Duodenal mucosa (tissue), 2 donors: ENCODE data around the gene RADIL.

Experiments used
- H3K27ac ChIP-seq: one replicate; pipeline ENCODE4 v1.7.0; 2013; ENCODE audit warnings: low read depth, low read length
- H3K27me3 ChIP-seq, 2 donors: one replicate each; pipeline ENCODE4 v1.7.0; 2013; ENCODE audit warnings: low read length in 2 of 2, control low read depth in 1 of 2; ENCODE audit not compliant: insufficient read depth in 2 of 2, control insufficient read depth in 1 of 2
- H3K36me3 ChIP-seq, 2 donors: one replicate each; pipeline ENCODE4 v1.7.0; 2013; ENCODE audit warnings: low read length in 2 of 2, control low read depth in 1 of 2; ENCODE audit not compliant: insufficient read depth in 2 of 2, control insufficient read depth in 1 of 2
- H3K4me1 ChIP-seq, 2 donors: one replicate each; pipeline ENCODE4 v1.7.0; 2013; ENCODE audit warnings: low read length in 2 of 2, control low read depth in 1 of 2; ENCODE audit not compliant: insufficient read depth in 2 of 2, control insufficient read depth in 1 of 2
- H3K4me3 ChIP-seq, 2 donors: one replicate each; pipeline ENCODE4 v1.7.0; 2013; ENCODE audit warnings: low read length in 2 of 2, low read depth in 1 of 2
- H3K9ac ChIP-seq, 2 donors: one replicate each; pipeline ENCODE4 v1.7.0; 2013; ENCODE audit warnings: low read length in 2 of 2, low read depth in 1 of 2
- H3K9me3 ChIP-seq, 2 donors: one replicate each; pipeline ENCODE4 v1.7.0; 2013; ENCODE audit warnings: low read length in 2 of 2, control low read depth in 1 of 2; ENCODE audit not compliant: control insufficient read depth in 1 of 2

The RADIL gene

DNA sequence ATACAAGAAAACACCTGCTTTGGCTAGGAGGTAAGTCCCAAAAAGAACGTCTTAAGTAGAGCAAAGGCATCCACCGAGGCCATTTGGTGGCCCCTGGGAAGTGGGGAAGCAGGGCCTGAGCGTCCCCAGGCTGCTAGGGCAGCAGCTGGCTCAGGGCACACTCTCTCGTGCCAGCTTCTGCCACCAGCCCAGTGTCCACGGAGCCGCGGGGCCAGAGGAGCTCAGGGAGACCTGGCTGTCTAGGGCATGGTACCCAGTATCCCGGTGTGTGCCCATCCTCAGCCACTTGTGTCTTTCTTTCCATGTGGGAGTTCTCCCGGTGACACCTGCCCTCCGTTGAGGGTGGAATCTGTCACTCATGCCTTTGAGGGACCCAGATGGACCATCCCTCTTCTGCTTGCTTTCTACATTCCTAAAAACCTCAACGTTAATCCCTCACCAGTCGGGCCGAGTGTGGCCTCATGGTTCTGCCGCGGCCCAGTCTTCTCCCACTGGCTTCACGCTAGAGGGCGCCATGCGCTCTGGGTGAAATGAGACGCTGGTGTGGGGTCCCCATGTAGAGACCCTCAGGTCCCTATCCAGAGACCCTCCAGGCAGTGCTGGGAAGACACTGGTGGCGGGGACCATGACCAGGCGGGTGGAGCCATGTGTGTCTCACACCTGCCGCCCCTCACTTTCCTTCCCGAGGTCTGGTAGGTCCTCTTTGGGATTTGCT lies 117.6 kb downstream of the RADIL start:
- H3K4me3 ChIP-seq: no peak overlapping the region
- H3K9ac ChIP-seq: no peak overlapping the region
- H3K4me1 ChIP-seq: no peaks in the 10 kb centered on the region
- no peak overlapping the region for H3K27ac ChIP-seq
- H3K36me3 ChIP-seq: peaks cover 34 to 53% of the 10 kb centered on the region in 2 donors
- H3K9me3 ChIP-seq: no peaks in the 10 kb centered on the region
- H3K27me3 ChIP-seq: no peaks in the 10 kb centered on the region

DNA sequence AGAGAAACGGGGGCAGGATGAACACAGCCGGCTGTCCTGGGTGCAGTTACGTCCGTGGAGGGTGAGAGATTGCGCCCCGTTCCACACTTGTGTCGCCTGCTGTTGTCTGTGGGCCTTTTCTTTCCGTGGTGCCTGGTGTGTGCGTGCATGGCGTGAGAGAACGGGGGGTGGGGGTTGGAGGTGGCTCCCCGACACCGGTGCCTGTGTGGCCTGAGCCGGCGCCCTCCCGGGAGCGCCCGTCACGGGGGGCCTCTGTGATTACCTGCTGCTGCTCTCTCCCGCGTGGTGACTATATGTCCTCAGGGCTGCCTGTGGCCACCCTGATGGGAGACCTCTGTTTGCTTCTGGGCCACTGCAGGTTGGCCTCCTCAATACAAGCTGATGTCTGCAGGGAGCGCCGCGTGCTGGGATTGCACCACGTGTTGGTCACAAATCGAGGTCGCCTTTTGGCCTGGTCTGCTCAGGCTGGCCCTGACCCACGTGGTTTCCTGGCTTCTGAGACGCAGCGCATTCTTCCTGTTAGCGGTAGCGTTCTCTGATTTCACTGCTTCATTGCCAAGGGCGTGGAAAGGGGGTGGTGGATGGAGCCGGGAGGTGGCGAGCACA lies 119.0 kb downstream of the RADIL start:
- H3K4me1 ChIP-seq: no peaks in the 10 kb centered on the region
- peaks cover 46 to 64% of the 10 kb centered on the region in 2 donors for H3K36me3 ChIP-seq
- H3K9ac ChIP-seq: no peak overlapping the region
- no peaks in the 10 kb centered on the region for H3K9me3 ChIP-seq
- no peaks in the 10 kb centered on the region for H3K27me3 ChIP-seq
- no peak overlapping the region for H3K27ac ChIP-seq
- H3K4me3 ChIP-seq: no peak overlapping the region

DNA sequence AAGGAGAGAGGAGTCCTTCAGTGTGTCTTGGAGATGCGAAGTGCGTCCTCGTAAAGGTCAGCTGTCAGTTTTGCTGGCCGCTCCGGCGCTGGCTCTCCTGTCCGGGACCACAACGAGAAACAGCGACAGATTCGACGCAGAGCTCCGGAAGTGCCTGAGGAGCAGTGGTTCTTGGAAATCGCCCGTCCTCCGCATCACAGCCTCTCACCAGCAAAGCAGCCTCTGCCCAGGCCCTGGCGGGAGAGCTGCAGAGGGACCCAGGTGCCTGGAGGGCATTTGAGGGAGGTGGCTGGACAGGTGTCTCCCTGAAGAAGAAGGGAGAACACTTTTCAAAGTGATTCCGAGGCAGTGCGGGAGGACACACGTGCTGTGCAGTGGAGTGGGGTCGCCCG lies 119.7 kb downstream of the RADIL start:
- Histone ChIP-seq H3K9me3 (no peaks in the 10 kb centered on the region), H3K36me3 (peaks cover 48 to 69% of the 10 kb centered on the region in 2 donors), H3K27me3 (no peaks in the 10 kb centered on the region), H3K27ac (no peak overlapping the region), H3K4me1 (no peaks in the 10 kb centered on the region), H3K9ac (no peak overlapping the region), H3K4me3 (no peak overlapping the region)

DNA sequence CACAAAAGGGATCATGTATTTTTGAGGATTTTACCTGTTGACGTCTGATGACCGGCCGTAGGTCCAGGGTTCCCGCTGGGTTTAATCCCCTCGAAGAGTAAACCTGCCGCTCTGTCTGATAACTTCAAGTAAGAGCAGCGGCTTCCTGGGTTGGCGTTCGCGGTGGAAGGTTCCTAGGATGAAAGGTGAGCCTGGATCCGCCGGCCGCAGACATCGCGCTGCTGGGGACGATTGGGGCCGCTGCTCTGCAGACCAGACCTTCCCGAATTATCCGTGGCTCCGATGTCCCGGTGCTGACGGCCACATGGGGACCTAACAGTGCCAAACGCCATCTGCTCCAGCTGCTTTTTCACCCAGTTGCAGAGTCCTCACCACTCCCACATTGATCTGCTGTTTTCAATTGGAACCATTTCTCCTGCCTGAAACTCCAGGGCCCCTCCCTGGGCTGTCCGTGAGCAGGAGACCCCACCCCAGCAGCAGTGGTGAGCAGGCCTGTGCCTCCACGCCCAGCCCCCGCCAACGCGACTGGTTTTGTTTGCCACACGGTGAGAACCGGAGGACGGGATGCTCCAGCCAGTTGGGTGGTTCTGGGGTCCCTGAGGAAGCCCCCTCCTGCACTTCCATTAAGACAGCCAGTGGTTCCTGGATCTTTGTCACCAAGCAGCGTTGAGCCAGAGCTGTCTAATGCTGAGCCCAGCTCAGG lies 120.3 kb downstream of the RADIL start:
- Histone ChIP-seq H3K27ac (no peak overlapping the region), H3K27me3 (no peaks in the 10 kb centered on the region), H3K9me3 (no peaks in the 10 kb centered on the region), H3K9ac (no peak overlapping the region), H3K36me3 (peaks cover 52 to 74% of the 10 kb centered on the region in 2 donors), H3K4me3 (no peak overlapping the region), H3K4me1 (no peaks in the 10 kb centered on the region)

DNA sequence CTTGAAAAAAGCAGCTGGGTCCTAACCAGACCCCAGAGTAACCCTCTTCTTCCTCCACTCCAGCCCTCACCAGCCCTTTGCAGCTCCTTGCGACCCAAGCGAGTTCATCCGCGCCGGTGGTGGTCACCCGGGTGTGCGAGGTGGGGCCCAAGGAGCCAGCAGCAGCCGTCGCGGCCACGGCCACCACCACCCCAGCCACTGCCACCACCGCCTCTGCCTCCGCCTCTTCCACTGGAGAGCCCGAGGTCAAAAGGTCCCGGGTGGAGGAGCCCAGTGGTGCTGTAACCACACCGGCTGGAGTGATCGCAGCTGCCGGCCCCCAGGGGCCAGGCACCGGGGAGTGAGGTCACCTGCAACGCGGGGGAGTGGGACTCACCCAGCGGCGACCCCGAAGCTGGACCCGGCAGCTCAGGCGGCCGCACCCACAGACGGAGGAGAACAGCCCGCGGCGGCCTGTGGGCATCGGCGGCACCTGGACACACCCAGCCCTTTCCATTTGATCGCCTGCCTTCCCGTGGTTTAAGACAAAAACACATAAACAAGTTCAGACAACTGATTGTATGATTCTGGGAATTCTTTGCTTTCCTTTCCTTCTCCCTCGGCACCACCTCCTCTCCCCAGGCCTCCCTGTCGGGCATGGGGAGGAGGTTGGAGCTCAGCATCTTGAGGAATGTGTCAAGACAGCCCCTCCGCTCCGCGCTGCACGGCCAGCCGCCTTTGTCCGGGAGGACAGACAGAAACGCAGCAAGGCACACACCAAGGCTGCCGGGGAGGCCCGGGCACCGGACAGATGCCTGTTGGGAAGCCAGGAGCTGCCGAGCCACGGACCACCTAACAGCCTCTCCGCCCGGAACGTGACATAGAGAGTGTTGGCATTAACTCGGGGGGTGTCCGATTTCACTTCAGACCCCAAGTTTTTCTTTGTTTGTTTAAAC lies 121.1 kb downstream of the RADIL start:
- no peaks in the 10 kb centered on the region for H3K4me1 ChIP-seq
- H3K9ac ChIP-seq: no peak overlapping the region
- H3K27me3 ChIP-seq: no peaks in the 10 kb centered on the region
- H3K4me3 ChIP-seq: no peak overlapping the region
- H3K9me3 ChIP-seq: no peaks in the 10 kb centered on the region
- H3K36me3 ChIP-seq: peaks cover 52 to 82% of the 10 kb centered on the region in 2 donors
- no peak overlapping the region for H3K27ac ChIP-seq

DNA sequence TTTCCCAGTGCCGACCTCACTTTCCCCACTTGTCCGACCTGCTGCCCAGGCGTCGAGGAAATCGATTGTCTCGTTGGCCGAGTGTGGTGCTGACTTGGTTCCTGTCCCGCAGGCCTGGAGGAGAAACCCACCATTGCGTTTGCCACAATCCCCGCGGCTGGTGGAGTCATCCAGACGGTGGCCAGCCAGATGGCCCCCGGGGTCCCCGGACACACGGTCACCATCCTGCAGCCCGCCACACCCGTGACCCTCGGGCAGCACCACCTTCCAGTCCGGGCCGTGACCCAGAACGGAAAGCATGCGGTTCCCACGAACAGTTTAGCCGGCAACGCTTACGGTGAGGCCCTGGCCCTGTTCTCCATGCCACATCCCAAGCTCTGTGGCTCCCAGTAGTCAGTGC lies 122.6 kb downstream of the RADIL start:
- Histone ChIP-seq H3K36me3 (peaks cover 47 to 91% of the 10 kb centered on the region in 2 donors), H3K9ac (no peak overlapping the region), H3K9me3 (no peaks in the 10 kb centered on the region), H3K4me3 (no peak overlapping the region), H3K27ac (no peak overlapping the region), H3K27me3 (no peaks in the 10 kb centered on the region), H3K4me1 (no peaks in the 10 kb centered on the region)

DNA sequence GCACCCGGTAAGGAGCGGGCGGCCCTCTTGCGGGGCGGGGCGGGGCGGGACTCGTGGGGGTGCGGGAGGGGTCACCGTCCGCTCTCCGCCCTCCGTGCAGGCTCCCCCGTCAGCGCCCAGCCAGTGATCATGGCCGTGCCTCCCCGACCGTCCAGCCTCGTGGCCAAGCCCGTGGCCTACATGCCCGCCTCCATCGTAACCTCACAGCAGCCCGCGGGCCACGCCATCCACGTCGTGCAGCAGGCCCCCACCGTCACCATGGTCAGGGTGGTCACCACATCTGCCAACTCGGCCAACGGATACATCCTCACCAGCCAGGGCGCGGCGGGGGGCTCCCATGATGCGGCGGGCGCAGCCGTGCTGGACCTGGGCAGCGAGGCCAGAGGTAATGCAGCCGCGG lies 124.3 kb downstream of the RADIL start:
- H3K9me3 ChIP-seq: no peaks in the 10 kb centered on the region
- H3K27me3 ChIP-seq: no peaks in the 10 kb centered on the region
- no peak overlapping the region for H3K9ac ChIP-seq
- H3K27ac ChIP-seq: no peak overlapping the region
- no peak overlapping the region for H3K4me3 ChIP-seq
- H3K36me3 ChIP-seq: peaks cover 52 to 92% of the 10 kb centered on the region in 2 donors
- no peaks in the 10 kb centered on the region for H3K4me1 ChIP-seq

DNA sequence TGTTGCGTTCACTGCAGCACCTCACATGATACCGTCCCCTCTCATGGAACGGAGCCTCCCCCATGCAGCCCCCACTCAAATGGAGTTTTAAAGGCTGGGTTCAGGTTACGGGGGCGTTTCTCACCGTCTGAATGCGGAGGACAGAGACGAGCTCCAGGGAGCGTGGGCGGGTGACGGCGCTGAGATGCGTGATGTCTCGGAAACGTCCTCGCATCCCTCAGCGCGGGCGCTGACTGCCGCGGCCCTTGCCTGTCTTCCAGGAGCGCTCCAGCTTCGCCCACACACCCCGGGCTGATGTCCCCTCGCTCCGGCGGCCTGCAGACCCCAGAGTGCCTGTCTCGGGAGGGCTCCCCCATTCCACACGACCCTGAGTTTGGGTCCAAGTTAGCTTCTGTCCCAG lies 124.7 kb downstream of the RADIL start:
- Histone ChIP-seq H3K9me3 (no peaks in the 10 kb centered on the region), H3K27me3 (no peaks in the 10 kb centered on the region), H3K9ac (no peak overlapping the region), H3K27ac (no peak overlapping the region), H3K4me1 (peaks cover 0 to 2% of the 10 kb centered on the region in 2 donors), H3K4me3 (no peak overlapping the region), H3K36me3 (peaks cover 50 to 87% of the 10 kb centered on the region in 2 donors)

DNA sequence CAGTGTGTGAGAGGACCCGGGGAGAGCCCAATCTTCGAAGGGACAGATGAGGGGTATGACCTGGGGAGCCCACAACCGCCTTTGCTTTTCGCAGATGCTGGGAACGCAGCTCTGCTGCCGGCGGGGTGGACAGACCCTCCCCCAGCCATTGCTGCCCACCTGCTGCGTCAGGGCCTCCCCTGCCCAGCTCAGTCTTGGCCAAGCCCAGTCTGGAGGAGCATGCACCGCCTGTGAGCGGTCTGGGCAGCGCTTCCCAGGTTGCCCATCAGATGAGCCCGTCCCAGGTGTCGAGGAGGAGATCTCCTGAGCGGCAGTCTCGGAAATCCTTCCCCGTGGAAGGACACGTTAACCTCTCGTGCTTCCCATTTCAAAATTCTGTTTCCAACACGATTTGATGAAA lies 125.4 kb downstream of the RADIL start:
- no peaks in the 10 kb centered on the region for H3K27me3 ChIP-seq
- peaks cover 43 to 81% of the 10 kb centered on the region in 2 donors for H3K36me3 ChIP-seq
- no peaks in the 10 kb centered on the region for H3K9me3 ChIP-seq
- H3K27ac ChIP-seq: no peak overlapping the region
- peaks cover 4 to 8% of the 10 kb centered on the region in 2 donors for H3K4me1 ChIP-seq
- H3K4me3 ChIP-seq: no peak overlapping the region
- H3K9ac ChIP-seq: no peak overlapping the region
